Measurements from ENCODE around the gene GMPR2.

The GMPR2 gene

GRCh38 chr14:24232645-24233537 lies at the start of gene GMPR2:
Gene GMPR2, plus strand, starts transcription at chr14:24232929. Its CDS starts 325 bp downstream, at chr14:24233254.
- DNase-seq, result peak in 6 of 51 donors; percentile 40 to 82 (median 78)

GRCh38 chr14:24183014-24183481 lies 49.7 kb upstream of the GMPR2 start:
- no peak for DNase-seq

- DNase-seq, result no peak
These were observed 48.4 kb upstream of the GMPR2 start for GRCh38 chr14:24184104-24184970.

- DNase-seq, result no peak
These were observed 47.7 kb upstream of the GMPR2 start for GRCh38 chr14:24185026-24185425.

GRCh38 chr14:24185741-24186140 lies 47.0 kb upstream of the GMPR2 start:
- DNase-seq, result no peak

- DNase-seq, result no peak
These were observed 45.7 kb upstream of the GMPR2 start for GRCh38 chr14:24186831-24187538.

GRCh38 chr14:24187539-24187915 lies 45.2 kb upstream of the GMPR2 start:
- DNase-seq, result no peak

GRCh38 chr14:24188251-24189058 lies 44.3 kb upstream of the GMPR2 start, which contains the start of gene IPO4:
Gene IPO4, minus strand, starts transcription at chr14:24188816. Its CDS starts 29 bp downstream, at chr14:24188787.
- peak; percentile 48 to 97 (median 92) for DNase-seq

GRCh38 chr14:24189059-24189375 lies 43.7 kb upstream of the GMPR2 start:
- DNase-seq, result no peak

GRCh38 chr14:24189460-24189859 lies 43.3 kb upstream of the GMPR2 start:
- DNase-seq, result no peak

- no peak for DNase-seq
These were observed 42.3 kb upstream of the GMPR2 start for GRCh38 chr14:24190416-24190815.

GRCh38 chr14:24192933-24193332 lies 39.8 kb upstream of the GMPR2 start:
- no peak for DNase-seq

GRCh38 chr14:24194186-24194872 lies 38.4 kb upstream of the GMPR2 start:
- peak in 1 of 51 donors; percentile 29 for DNase-seq

GRCh38 chr14:24194873-24195185 lies 37.9 kb upstream of the GMPR2 start:
- no peak for DNase-seq

GRCh38 chr14:24195186-24196070 lies 37.3 kb upstream of the GMPR2 start, which contains the start of gene TM9SF1:
Gene TM9SF1, minus strand, starts transcription at chr14:24195441. Its CDS starts 422 bp downstream, at chr14:24195019.
- peak; percentile 29 to 89 (median 75) for DNase-seq

GRCh38 chr14:24196071-24197055 lies 36.4 kb upstream of the GMPR2 start:
- peak in 1 of 51 donors; percentile 34 for DNase-seq

- no peak for DNase-seq
These were observed 35.7 kb upstream of the GMPR2 start for GRCh38 chr14:24197056-24197450.
